GM18867 (cell line): ENCODE measurements around the gene NANS.

Experiments
- ATAC-seq: cut with Tn5 transposase; IDR thresholded peaks from one replicate; pipeline ENCODE4 v1.9.1; 2021; ENCODE audit warnings: mild to moderate bottlenecking, moderate library complexity; ENCODE audit not compliant: unreplicated experiment

Gene NANS

GRCh38 chr9:98038958-98039357 is 17.6 kb upstream of the NANS start:
- peak; percentile 52 for ATAC-seq

DNA sequence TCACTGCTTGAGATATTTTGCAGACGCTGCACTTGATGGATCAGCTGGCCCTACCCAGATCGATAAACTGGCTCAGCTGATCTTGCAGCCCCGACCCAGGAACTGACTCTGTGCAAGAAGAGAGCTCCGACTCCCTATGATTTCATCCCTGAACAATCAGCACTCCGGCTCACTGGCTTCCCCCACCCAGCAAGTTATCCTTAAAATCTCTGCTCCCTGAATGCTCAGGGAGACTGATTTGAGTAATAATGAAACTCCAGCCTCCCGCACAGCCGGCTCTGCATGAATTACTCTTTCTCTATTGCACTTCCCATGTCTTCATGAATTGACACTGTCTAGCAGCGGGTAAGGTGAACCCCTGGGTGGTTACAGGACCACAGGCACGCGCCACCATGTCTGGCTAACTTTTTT is 16.9 kb upstream of the NANS start:
- ATAC-seq = no peak

- no peak for ATAC-seq
Measured at GRCh38 chr9:98040212-98040611, 16.3 kb upstream of the NANS start.

GRCh38 chr9:98043915-98044314 is 12.6 kb upstream of the NANS start:
- no peak for ATAC-seq

DNA sequence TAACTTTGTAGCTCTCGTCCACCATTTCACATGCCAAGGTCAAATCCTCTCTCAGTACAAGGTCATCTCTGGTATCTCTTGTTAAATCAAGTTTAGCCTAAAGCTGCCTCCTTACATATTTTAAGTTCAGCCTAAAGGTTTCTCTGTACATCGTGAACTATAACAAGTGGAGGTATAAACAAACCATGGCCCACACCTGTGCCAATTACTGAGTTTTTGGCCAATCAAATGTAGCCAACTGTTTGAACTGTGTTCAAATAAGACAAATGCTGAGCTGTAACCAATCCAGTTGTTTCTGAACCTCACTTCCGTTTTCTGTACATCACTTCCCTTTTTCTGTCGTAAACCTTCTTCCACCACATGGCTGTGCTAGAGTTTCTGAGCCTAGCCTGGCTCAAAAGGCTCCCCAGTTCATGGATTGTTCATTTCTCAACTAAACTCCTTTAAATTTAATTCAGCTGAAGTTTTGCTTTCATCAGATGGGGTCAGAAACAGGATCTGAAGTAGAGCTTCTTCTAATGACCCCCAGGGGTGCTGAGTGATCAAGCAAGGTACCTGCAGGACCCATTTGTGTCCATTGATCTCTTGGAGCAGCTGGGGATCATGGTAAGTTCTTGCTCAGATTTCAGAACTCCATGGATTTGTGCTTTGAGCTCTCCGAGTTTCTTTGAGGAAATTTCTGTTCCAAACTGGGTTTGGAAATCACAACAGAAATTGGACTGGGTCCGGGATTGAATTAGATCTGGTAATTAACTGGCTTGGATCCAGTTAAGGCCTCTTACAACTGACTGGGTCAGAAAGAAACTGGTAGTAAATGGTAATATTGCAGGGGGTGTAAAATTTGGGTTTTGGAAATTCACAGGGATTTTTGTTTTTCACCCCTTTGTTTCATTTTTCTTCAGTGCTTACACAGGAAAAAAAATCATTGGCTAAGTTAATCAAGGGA is 11.0 kb upstream of the NANS start:
- peak; percentile 89 for ATAC-seq

DNA sequence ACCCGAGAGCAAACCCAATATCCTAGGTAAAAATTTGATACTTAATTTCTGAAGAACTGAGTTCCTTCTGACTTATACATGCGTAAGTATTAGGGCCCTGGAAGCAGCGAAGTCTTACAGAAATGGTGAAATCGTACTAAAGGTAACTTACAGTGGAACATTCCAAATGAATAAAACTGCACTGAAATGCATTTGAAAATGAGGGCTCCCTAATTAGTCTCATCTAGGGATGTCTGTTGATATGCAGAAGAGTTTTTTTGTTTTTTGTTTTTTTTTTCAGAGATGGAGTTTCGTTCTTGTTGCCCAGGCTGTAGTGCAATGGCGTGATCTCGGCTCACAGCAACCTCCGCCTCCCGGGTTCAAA is 10.4 kb upstream of the NANS start:
- no peak for ATAC-seq

- ATAC-seq = no peak
Measured at GRCh38 chr9:98047002-98047401, 9.5 kb upstream of the NANS start.

DNA sequence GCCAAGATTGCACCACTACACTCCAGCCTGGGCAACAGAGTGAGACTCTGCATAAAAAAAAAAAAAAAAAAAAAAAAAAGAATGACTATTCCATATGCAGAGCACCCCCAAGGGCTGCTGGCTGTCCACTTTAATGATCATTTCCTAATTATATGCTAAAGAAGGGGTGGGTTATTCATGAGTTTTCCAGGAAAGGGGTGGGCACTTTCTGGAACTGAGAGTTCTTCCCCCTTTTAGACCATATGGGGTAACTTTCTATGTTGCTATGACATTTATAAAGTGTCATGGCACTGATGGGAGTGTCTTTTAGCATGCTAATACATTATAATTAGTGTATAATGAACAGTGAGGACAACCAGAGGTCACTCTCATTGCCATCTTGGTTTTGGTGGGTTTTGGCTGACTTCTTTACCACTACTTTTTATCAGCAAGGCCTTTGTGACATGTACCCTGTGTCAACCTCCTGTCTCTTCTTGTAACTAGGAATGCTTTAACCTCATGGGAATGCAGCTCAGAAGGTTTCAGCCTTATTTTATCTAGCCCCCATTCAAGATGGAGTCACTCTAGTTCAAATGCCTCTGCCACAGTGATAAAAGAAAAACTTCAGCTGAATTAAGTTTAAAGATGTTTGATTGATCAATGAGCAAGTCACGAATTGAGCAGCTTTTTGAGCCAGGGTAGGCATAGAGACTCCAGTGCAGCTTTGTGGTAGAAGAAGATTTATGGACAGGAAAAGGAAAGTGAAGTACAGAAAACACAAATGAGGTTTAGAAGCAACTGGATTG is 7.1 kb upstream of the NANS start:
- no peak for ATAC-seq

GRCh38 chr9:98050351-98050750 is 6.2 kb upstream of the NANS start:
- ATAC-seq = no peak

DNA sequence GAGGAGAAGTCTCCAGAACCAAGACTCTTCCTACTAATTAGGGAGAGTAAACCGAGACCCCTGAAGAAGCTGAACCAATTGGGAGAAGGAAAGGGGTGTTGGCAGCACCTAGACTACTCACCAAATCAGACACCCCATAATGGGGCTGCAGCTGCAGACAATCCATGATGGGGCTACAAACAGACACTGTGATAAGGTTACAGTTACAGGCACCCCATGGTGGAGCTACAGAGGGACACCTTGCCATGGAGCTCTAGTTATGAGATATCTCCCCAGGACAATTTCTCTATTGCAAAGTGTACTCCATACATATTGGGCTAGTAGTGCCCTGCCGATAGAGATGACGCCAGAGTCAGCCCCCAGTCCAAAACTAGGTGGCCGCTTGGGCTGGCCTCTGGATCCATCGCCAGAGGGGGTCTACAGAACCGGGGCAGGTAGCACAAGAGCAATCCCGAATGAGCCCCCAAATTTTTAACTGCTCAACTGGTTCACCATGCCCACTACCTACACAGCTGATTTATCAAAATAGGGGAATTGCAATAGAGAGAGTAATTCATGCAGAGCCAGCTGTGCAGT is 2.1 kb upstream of the NANS start:
- ATAC-seq = no peak

DNA sequence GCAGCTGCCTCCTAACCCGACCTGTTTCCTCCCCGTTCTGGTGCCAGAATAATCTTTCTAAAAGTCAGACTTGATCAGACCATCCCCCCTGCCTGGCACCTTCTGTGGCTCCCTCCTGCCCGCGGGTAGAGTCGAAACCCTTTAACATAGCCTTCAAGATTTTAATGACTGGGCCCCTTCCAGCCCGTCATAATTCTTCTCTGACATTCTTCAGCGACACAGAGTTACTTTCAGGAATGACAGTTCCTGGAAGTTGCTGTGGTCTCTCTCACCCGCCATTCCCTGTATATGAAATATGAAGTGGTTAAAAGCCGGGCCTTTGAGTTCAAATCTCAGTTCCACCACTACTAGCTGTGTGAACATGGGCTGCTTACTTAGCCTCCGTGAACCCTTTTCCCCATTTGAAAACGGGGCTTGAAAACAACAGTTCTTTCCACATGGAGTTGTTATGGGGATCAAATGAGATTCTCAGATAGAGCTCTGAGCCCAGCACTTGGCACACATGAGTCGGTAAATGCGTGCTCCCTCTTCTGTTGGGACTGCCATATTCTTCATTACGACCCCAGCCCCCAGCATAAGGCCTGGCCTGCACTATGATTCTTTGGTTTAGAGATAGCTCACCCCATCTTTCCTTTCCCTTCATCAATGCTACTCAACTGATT is 737 bp downstream of the NANS start:
- no peak for ATAC-seq

DNA sequence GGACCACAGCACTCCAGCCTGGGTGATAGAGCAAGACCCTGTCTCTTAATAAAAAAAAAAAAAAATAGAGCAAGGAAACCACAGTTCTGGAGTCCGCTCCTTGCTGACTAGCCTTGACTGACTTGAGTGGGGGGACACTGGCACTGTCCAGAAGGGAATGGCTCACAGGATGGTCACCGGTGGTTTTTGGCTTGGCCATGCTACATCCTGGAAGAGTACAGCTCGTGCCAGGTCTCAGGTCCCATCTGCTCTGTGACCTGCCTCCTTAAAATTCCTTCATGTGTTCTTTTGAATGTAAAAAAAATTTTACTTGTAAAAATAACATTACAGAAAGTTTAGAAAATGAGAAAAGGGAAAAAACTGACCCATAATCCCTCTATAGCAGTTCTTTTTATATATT is 5.6 kb downstream of the NANS start:
- no peak for ATAC-seq

- no peak for ATAC-seq
Measured at GRCh38 chr9:98064623-98065392, 8.3 kb downstream of the NANS start.

DNA sequence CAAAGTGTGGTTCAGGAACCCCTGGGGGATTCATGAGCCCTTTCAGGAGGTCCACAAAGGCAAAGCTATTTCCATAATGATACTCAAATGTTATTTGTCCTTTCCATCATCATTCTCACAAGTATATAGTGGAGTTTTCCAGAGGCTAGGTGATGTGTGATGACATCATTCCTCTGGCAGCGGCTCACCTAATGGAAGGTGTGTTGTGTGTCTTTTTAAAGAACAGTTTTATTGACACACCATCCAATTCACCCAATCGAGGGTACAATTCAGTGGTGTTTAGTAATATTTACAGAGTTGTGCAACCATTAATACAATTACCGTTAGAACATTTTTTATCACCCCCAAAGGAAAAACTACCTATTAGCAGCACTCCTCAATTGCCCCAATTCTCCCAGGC is 9.7 kb downstream of the NANS start:
- no peak for ATAC-seq

- no peak for ATAC-seq
Measured at GRCh38 chr9:98067184-98067583, 10.7 kb downstream of the NANS start.

DNA sequence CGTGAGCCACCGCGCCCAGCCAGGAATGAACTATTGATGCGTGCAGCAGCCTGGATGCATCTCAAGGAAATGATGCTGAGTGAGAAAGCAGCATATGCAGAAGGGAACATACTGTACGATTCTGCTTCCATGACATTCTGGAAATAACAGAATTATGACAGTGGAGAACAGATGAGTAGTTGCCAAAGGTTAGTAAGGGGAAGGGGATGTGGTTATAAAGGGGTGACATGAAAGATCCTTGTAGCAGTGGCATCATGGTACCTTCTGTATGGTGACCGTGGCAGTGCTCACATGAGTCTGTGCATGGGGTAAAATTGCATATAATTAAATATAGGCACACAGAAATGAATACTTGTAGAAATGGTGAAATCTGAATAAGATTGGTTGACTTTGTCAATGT is 13.0 kb downstream of the NANS start:
- no peak for ATAC-seq

GRCh38 chr9:98070704-98071103 is 14.2 kb downstream of the NANS start:
- no peak for ATAC-seq

- ATAC-seq = no peak
Measured at GRCh38 chr9:98071737-98072136, 15.2 kb downstream of the NANS start.

DNA sequence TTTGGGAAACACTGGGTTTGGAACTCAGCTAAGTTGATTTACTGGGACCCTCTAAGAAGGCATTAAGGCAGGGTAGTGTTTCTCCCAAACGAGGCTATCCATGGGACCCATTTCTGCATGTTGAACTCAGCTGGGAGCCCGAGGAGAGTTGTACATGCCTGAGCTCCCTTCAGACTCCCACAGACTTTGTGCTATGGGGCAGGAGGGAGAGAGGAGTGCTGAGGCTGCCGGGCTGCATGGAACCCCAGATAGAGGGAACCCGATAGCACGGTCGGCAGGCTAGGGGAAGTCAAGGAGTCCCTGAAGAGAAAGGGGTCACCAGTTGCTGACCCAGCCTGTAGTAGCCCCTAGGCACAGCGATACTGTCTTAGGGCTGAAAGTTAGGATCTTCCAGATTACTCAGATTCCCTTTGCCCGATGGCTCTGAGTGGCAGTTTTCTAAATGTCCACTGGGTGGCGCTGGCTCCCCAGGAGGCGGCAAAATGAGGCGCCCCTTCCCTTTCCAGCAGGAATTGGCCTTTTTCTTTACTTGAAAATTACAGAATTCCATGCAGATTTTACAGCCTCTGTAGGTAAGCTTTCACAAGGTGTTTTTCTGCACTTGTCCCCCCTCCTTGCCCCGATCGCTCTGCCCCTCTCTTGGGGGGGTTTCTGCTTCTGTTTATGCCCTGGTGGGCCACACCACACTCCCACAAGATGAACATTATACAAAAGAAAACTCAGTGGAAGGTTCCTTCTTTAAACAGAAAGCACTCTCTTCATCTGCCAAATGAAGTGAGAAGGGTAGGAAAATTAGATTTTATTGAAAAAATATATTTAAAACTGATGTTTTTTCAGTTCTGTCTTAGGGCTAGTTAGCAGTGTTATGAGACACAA is 17.8 kb downstream of the NANS start:
- no peak for ATAC-seq
